Measurements from ENCODE around the gene TRDMT1.

Gene TRDMT1

DNA sequence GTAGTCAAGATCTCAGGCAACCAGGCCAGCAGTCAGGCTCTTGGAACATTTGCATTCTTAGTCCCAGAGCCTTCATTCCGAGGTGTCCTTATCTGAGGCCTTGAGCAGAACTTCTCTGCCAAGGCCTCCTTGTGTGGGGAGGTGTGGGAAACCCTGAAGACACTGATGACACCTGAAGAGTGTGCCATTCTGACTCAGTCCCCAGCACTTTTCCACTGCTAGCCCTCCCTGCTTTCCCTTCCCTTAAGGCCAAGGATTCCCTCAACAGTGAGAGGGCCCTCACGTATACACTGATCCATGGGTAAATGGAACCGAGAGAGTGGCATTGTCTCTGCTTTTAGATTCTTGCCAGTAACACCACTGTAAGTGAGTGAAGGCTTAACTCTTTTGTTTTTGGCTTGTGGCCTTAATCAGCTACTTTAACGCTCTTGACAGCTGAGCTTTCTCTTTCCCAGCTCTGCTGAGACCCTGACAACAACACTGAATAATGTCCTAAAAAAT lies 30.3 kb downstream of the TRDMT1 start:
- no peak for DNase-seq (ENCODE audit: low spot score)

DNA sequence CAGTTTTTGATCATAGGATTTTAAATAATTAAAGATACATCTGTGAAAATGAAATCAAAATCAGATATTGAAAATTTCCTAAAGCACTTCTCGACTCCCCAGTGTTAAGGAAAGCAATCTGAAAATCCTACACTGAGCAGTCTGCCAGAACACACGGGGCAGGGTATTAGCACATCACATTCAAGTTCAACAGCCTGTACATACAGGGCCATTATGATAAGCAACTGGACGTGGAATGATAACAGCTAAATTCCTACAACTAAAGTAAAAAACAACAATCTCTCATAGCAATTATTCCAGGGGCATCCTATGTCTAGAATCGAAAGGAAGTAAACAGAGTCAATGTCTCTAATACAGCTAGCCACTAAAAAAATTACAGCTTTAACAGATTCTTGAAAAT lies 31.7 kb downstream of the TRDMT1 start:
- DNase-seq (ENCODE audit: low spot score), result no peak

DNA sequence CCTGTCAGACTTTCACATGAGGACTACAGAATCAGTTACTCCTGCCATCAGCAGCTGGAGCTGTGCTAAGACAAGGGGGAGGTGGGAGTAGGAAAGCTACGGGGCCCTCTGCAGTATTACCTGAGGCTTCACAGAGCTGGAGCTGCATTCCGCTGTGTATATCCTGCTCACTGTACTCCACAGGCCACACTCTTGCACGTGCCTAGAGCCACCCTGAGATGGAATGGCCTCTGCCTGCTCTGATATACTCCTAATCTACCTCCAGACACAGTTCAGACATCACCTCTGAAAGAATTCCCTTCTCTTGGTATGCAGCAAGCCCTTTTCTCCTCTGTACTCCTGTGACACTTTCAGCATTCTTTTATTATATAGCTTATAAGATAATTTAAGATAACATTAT lies 34.8 kb downstream of the TRDMT1 start:
- DNase-seq (ENCODE audit: low spot score), result no peak

DNA sequence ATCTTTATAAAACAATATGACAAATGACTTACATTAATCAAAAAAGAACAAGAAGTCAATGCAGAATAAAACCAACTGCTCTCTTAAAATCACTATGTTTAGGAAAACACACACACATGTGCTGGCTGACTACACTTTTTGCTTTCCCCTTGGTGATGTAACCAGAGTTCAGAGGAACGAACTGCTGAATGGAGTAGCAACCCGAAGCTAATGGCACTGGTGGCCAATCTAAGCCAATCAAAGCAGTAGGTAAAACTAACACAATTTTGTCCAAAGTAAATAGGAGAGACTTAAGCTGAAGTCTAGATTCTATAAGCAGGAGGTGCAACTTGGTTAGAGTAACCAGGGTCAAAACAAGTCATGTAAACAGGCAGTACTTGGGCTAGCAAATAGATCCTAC lies 38.6 kb downstream of the TRDMT1 start:
- no peak for DNase-seq (ENCODE audit: low spot score)

DNA sequence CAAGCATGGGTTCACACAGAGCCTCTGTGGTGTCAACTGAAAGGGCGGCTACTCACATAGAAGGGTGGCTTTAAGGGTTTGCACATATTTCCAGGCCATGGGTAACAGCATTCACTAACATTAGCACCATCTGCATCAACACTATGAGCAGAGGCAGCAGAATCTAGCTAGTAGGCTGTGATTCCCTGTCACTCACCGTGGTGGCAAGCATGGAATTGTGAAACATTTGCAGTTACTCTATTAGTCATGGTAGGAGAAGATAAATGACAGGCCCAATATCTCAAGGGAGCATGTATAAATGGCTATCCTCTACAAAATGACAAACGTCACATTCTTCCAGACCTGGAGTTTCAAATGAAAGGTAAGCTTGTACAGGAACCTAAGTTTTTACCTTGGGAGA lies 39.7 kb downstream of the TRDMT1 start:
- peak; percentile 23 for DNase-seq (ENCODE audit: low spot score)

DNA sequence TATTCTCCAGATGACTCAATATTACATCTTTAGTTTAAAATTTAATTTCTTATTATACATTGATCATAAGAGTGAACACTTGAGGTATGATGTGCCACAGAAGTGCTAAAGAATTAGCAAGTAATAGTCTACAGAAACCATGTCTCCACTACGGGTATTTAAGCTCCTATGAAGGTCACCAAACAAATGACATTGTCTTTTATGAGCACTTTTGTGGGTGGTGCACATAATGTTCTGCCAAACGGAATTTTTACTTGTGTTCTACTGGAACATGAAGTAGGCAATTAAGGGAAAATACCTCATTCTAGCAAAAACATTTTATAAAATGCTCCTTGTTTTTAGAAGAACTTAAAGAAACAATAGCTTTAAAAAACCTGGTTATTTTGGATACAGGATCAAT lies 44.4 kb downstream of the TRDMT1 start:
- no peak for DNase-seq (ENCODE audit: low spot score)

DNA sequence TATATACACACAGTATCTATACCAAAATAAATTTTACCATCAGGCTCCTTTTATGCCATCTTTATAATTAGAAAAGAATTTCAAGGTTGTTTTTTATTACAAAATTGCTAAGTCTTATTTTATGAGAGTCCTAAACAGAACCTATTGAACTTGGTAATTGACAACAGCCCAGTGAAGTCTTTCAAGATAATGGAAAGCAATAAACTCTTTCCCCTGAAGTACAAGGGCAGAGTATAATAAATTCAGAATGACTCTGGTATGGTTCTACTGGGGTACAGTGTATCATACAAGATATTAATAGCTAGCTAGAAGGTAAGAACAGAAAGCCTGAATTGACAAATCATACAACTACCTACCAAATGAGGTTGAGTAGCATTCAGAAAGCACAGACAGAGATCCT lies 45.6 kb downstream of the TRDMT1 start:
- no peak for DNase-seq (ENCODE audit: low spot score)

DNA sequence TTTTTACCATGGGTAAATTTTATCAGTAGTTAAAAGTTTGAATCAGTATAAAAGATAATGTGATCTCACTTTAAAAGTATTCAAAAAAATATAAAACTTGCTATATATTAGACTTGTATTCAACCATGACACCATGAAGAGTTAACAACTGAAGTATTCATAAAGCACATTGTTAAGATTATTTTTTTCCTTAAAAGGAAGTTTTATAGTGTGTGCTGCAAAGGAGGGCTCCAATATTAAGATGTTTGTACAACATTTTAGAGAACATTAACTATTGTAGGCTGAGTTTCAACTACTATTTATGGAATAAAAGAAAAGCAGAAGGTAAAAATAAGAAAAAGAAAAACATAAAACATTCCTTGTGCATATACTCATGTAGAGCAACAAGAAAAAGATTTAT lies 47.4 kb downstream of the TRDMT1 start:
- no peak for DNase-seq (ENCODE audit: low spot score)

DNA sequence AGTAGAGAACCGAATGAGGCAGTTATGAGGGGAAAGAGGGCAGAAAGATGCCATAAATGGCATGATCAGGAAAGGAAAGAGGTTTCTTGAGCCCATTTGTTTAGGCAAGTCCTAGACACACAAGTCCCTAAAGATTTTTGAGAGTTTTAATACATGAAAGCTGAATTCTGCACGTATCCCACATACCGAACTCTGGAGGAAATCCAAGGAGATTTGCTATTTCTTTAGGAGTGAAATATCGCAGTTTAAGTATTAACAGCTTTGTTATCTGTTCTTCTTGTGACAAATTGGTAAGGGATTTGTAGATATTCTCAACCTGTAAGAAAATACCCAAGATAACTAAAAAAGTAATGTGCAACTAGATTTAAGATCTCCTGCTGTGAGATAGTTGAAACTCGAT lies 48.2 kb downstream of the TRDMT1 start:
- DNase-seq (ENCODE audit: low spot score), result no peak

DNA sequence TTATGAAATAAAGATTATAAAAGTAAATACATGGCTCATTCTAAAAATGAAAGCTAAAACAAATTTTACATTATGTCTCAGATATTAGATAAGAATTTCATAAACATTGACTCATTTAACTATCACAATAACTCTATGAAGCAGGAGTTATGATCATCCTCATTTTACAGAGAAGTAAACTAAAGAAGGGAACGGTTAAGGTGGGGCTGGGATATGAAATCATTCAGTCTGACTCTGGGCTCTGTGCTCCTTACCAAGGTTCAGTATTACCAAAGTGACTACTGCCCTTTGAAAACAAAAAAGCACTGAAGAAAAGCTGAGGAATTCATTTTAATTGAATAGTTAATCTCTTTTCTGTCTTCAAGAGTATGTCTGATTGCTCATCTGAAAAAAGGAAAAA lies 49.8 kb downstream of the TRDMT1 start:
- no peak for DNase-seq (ENCODE audit: low spot score)

DNA sequence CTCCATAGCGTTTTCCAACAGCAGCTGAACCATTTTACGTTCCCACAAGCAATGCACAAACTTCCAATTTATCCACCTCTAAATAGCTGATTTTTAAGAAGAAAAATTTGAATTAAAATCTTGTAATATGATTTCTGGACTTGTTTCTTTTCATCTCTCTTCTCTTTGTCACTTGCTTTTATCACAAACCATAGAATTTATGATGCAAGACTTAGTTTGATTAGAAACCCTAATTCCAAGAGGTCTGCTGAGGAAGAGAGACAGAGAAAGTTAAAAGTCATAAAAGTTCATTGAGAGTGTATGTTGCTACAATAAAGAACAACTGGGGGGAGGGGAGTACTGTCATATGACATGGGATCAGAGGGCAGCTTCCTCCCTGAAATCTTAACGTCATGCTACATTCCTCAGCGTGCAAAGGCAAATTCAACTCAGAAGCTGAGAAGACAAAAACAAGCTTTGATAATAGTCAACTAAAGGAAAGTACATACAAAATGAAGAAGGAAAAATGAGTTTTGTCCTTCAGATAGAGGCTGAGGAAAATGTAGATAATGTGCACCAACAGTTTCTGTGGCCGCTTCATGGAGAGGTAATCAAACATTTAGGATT lies 53.5 kb downstream of the TRDMT1 start:
- DNase-seq (ENCODE audit: low spot score), result no peak

DNA sequence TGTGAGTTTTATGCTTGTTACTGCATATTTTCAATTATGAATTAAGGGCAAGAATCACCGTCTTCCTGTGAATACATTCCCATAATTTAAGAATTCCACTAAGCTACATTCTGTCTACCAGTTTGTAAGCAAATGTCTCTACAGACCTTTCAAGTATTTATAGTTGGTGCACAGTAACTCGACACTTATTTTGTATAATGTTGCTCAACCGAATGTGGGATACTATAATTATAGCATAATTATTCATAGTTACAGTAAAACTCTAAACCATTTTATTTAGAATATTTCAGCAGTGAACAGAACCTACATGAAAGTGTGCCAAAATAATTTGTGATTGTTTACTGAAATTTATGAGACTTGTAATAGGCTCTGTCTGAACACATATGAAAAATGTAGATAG lies 54.6 kb downstream of the TRDMT1 start:
- no peak for DNase-seq (ENCODE audit: low spot score)

DNA sequence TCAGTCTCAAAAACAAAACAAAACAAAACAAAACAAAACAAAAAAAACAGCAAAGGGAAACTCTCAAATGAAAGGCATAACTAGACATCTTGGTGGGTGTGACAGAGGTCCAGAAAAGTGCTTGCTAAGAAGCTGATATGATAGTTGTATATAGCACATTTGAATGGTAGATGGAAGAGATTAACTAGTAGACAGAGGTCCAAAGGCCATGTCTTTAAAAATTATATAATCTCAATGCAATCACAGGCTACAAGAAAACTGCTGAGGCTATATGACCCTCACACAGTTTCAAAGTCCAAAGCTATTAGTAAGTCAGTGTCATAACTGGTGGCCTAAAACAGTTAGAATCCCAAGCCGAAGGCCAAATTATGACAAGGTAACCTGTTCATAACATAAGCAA lies 56.2 kb downstream of the TRDMT1 start:
- no peak for DNase-seq (ENCODE audit: low spot score)

DNA sequence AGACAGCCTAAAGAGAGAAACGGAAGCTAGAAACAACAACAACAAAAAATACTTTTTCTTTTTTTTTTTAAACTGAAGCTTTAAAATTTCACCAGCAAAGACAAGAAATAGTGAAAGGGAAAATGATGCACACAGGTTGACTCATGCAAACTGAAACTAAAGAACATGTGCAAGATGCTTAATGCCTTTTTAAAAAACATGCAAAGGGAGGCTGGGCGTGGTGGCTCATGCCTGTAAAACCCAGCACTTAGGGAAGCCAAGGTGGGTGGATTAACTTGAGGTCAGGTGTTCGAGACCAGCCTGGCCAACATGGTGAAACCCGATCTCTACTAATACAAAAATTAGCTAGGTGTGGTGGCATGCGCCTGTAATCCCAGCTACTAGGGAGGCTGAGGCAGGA lies 56.7 kb downstream of the TRDMT1 start:
- peak; percentile 23 for DNase-seq (ENCODE audit: low spot score)

DNA sequence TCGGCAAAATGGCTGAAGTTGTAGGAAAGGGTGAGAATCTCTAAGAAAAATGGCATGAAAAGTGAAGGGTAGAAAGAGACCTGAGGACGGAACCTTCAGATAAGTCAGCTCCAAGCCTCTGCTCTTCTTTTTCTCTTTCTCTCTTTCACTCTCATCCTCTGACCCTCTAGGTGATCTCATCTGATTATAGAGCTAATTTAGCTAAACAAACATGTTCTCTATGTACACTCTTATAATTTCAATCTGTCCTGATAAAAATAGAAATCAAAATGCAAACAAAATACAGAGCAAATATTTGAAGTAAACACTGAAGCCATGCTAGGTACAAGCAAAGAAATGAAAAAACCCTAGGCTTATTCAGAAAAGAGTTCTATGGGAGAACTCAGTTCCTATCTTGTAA lies 57.4 kb downstream of the TRDMT1 start:
- DNase-seq (ENCODE audit: low spot score), result no peak

DNA sequence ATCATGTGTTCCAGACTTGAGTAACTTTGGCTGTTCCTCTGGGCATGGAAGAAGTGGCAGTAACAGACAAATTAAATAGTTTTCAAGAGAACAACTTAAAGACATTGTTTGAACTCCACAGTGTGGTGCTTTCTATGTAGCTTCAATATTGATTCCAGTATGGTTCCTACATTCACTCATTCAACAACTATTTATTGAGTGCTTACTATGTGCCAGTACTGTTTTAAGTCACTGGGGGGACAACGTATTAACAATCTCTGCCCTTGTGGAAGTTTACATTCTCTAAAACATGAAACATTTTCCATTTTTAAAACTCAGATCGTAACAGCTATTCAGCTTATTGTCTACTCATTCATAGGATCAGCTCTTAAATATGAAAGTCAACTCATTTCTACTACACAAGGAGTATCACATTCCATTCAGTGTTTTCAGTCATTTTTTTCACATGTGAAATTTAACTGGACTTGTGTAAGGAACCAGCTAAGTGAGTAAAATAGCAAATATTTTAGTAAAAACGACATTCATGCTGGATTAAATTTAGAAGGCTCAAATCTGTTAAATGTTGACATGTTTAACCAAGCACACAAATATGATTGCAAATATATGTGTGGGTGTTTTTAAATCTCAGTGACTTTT lies 58.3 kb downstream of the TRDMT1 start:
- DNase-seq (ENCODE audit: low spot score), result no peak

DNA sequence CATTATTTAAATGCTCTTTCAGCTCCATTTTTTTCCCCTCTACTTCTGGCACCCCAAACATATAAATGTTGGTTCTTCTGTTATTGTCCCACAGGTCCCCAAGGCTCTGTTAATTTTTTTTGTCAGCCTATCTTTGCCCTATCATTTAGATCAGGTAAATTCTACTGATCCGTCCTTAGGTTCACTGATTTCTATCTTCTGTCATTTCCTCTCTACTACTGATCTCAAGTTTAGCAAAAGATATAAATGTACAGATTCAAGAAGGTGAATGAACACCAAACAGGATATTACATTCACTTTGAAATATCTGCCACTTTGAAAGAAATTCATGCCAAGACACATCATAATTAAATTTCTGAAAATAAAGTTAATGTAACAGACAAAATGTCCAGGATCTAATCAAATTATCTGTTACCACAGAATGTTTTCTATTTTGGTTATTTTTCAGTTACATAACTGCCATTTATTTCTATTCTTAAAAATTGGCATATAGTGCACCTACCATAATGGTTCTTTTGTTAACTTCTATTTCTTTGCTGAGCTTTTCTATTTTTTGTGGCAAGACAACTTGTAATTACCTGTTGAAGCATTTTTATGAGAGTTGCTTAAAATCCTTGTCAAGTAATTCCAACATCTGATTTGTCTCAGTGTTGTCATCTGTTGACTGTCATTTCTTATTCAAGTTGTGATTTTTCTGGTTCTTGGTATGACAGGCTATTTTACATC lies 59.8 kb downstream of the TRDMT1 start:
- DNase-seq (ENCODE audit: low spot score), result no peak

DNA sequence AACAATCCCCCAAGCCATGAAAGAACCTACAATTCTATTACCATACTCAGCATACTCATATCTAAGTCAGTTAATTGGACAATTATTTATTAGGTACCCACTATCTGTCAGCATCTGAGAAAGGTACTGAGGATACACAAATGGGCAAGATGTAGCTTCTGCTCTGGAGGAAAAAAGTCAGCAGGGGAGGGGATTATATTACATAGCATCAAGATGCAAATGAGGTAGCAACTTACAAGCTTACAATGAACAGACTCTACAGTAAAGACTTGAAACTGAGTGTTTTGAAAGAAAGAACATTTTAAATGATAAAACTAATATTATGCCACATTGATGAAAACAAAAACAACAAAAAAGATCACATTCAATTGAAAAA lies 61.1 kb downstream of the TRDMT1 start:
- DNase-seq (ENCODE audit: low spot score), result no peak

DNA sequence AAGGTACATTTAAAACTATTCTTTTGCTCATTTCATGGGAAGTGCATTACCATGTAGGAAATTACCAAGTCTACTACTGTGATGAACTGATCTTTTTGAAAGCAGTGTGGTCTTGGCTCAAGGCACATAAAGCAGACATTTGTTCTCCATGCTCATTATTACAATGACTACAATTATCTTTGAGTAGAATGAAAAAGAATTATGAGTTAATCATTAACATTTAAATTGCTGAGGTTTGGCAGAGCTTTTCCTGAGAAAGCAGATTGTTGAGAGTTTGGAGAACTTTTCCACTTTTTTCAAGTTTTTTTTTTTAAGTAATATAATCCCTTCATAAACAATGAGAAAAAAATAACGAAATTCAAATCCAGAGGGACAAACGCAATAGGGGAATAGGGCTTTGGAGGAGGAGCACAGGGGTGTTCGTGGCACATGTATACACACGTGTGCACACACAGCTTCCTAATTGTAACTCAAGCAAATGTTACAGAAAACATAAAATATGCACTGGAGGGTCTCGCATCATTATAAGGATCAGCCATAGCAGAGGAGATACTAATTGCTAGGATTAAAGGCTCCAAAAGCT lies 62.9 kb downstream of the TRDMT1 start:
- no peak for DNase-seq (ENCODE audit: low spot score)

DNA sequence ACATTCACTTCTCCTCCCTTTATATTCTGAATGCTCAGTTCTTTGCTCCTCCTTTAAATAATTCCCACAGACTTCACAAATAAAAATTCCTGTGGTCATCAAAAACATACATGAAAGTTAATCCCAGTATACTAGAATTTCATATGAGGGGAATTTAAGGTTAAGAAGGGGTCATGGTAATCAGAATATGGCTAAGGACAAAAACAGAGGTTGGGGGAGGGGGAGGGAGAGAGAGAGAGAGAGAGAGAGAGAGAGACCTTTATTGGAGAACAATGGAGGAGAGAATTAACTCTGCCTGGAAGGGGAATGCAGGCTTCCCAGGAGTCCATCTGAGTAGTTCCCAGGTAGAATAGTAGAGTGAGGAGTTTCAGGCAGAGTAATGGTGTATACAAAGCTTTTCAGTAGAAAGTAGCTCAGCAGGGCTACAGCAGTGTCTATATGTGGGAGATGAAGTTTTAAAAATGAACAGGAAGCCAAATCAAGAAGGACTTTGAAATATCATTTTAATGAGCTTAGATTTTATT lies 66.7 kb downstream of the TRDMT1 start:
- no peak for DNase-seq (ENCODE audit: low spot score)

DNA sequence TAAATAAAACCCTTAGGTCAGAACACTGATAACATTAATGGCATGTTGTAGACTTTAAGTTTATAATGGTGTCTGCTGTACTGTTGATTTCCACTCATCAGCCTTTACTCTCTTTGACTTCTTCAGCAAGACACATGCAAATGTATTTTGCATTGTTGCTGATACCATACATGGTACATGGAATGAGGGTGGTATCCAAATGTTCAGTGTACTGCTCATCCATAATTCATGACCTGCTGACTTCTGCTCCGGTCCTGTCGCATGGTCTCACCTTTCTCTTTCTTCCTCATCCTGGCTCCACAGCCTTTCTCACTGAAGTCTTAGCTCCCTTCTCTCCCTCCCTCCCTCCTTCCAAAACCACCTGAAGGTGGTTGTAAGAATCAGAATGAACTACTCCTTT lies 67.2 kb downstream of the TRDMT1 start:
- no peak for DNase-seq (ENCODE audit: low spot score)

DNA sequence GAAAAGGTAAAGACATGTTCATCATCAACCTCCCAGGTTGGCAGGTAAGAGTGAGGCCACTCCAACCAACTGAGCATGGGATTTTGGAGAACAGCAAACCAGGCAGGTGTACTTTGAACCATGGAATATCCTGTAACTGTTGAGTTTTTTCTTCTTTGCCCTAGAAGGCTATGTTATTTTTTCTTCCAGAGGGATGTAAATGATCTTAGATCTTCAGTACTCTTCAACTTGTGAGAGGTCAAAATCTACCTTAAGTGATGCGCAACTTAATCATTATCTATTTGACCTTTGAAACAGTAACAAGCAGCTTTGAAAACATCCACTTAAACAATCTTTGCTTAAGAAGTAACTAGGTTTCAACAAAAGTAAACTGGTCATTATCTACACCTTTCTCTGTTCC lies 71.7 kb downstream of the TRDMT1 start, which contains the start of gene CUBN:
Gene CUBN, minus strand, starts transcription at position 71 of the 400 bp plus-strand sequence. Its CDS starts 46 bp downstream, at position 25.
- DNase-seq (ENCODE audit: low spot score), result no peak

DNA sequence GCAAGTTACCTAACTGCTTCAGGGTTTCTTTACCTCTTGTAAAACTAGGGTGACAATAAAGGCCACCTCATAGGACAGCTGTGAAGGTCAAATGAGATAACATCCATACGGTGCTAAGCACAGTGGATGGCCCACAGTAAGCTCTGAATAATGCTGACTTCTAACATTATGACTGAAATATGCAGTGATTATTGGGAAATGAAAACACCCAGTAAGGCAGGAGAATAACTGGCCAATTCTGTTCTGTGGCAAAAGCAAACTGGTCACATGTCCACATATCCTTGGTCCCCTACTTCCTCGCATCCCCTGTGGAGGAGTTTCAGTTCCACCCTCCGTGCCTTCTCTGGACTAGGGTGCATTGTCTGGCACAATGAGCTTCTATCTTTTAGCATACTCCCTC lies 73.2 kb downstream of the TRDMT1 start:
- DNase-seq (ENCODE audit: low spot score), result no peak

Data from RKO (cell line).